Heart right ventricle (tissue), 16 donors: Measurements from ENCODE around the gene PIP5K1B. TPM values are rescaled to one million over a fixed set of nuclear protein-coding genes. Genes with fewer than 3 reads are reported as not detected.

Experiments used
- ATAC-seq, 8 donors: fragments of 200-7000 bp; cut with Tn5 transposase; one replicate each; pipeline ENCODE4 v1.9.1; 2020; ENCODE audit warnings: mild to moderate bottlenecking in 8 of 8, moderate library complexity in 8 of 8, moderate number of reproducible peaks in 1 of 8
- DNase-seq, 2 donors: peaks; one replicate each; pipeline ENCODE4 v3.0.0-alpha.2; 2020
- H3K27ac ChIP-seq, 10 donors: fragments of 200-600 bp; sonication (generic) in 2 of 10; one replicate each; pipeline versions ENCODE4 v1.5.0 to v1.8.0; 2020 to 2022; ENCODE audit warnings: mild to moderate bottlenecking in 3 of 10
- H3K27me3 ChIP-seq, 7 donors: fragments of 200-600 bp; one replicate each; pipeline ENCODE4 v1.8.0; 2021 to 2022; ENCODE audit warnings: mild to moderate bottlenecking in 2 of 7
- H3K36me3 ChIP-seq, 9 donors: fragments of 200-600 bp; sonication (generic) in 1 of 9; one replicate each; pipeline versions ENCODE4 v1.5.0 to v1.8.0; 2020 to 2022; ENCODE audit warnings: mild to moderate bottlenecking in 2 of 9
- H3K4me1 ChIP-seq, 9 donors: fragments of 200-600 bp; sonication (generic) in 1 of 9; one replicate each; pipeline versions ENCODE4 v1.5.0 to v1.8.0; 2020 to 2022; ENCODE audit warnings: mild to moderate bottlenecking in 4 of 9
- H3K4me3 ChIP-seq, 10 donors: fragments of 200-600 bp; sonication (generic) in 2 of 10; one replicate each; pipeline versions ENCODE4 v1.5.0 to v1.8.0; 2020 to 2022; ENCODE audit warnings: mild to moderate bottlenecking in 7 of 10, moderate library complexity in 2 of 10
- H3K9me3 ChIP-seq, 11 donors: fragments of 200-600 bp in 10 of 11; sonication (generic) in 2 of 11; one replicate each; pipeline versions ENCODE4 v1.5.0 to v1.8.0; 2013 to 2022; ENCODE audit warnings: mild to moderate bottlenecking in 2 of 11, control low read depth in 1 of 11, moderate library complexity in 1 of 11
- CTCF ChIP-seq, 9 donors: fragments of 200-600 bp; sonication (generic) in 2 of 9; IDR thresholded peaks; one replicate each; pipeline versions ENCODE4 v1.5.0 to v1.8.0; 2021 to 2022; ENCODE audit warnings: antibody characterized with exemption in 9 of 9, mild to moderate bottlenecking in 5 of 9, moderate library complexity in 1 of 9
- WGBS, 2 donors: extraction: QIAGEN DNeasy Blood & Tissue Kit; methylation state at CpG; one replicate each; pipeline ENCODE4 v1.1.7; 2013; ENCODE audit warnings: inconsistent platforms in 1 of 2; 5-methylcytosine and 5-hydroxymethylcytosine counted together
- intact Hi-C, 10 donors: fragments of 100-400 bp; cut with DNase I; formaldehyde crosslinking; loops; one replicate each; pipeline versions ENCODE4 v1.11.1 to v1.14.2; 2022
- polyA plus RNA-seq, 2 donors: library from polyadenylated mRNA; stranded (reverse); fragments of 200-250 nt; gene quantifications; one replicate each; pipeline ENCODE4 v1.2.3, GENCODE V29; 2013
- total RNA-seq, 10 donors: library from RNA; stranded (reverse); fragmentation: NEBNext Ultra II Directional in 3 of 10; extraction: Animal tissue kit (Norgen Biotek cat#: 25700) in 3 of 10; gene quantifications; one replicate each; pipeline versions ENCODE4 v1.2.1 to v1.2.4, GENCODE V29; 2021 to 2023
- donor health status: Arrhythmogenic right ventricular cardiomyopathy.
- donor health status: ischemic (EF 13 %, LVEDD 7.1; RV severe dilation, severe dysfunction).
- donor health status: healthy with polysubstance abuse.
- donor health status: DM: no; HTN: yes; CAD: no.
- donor health status: DM: no; HTN: no; CAD: no.
- donor health status: ischemic (EF 25% LVEDD 6.9; RV normal size, moderate dysfunction).
- donor health status: ischemic (EF 25% LVEDD 5.7; RV mildly dilated, moderate dysfunction).
- donor health status: healthy.
- donor health status: DM: yes; HTN: yes; CAD: no.
- donor health status: Ischemic cardiomyopathy.
- donor health status: ischemic (EF 35%, LVEDD 5.7; RV mildly dilated, moderate dysfunction).
- donor health status: nonischemic (EF 11% LVEDD 7.7; RV severe dilation, severe dysfunction).
- donor health status: DM: yes; HTN: yes; CAD: no.
- donor health status: PGD.
- donor health status: ischemic (EF 29% LVEDD 5.4; RV normal size, mild dysfunction).
- donor health status: nonischemic (EF 23%, LVEDD 6.1; RV moderate dilation, normal function).

The PIP5K1B gene
- total and polyA plus RNA-seq, 12 donors, result 5.6 to 90.8 (median 48.1) TPM

GRCh38 chr9:68978501-68978900 lies 273.5 kb downstream of the PIP5K1B start:
- DNase-seq (no peak), ATAC-seq (no peak)
- Histone ChIP-seq H3K36me3 (no peaks in the 10 kb centered on the region), H3K4me3 (no peak overlapping the region), H3K27me3 (no peaks in the 10 kb centered on the region), H3K9me3 (no peaks in the 10 kb centered on the region), H3K4me1 (peaks cover 6 to 74% (median 30%) of the 10 kb centered on the region in 9 donors), H3K27ac (peak overlapping the region in 8 of 10 donors; percentile 0 to 89 (median 78))
- no peak for TF ChIP-seq CTCF (IDR thresholded peaks at IDR 0.05)
- WGBS, 2 donors, result 90 to 93% methylated on average over 3 of the region's 3 CpGs
- intact Hi-C loops, result loop anchor here in 1 of 10 donors (10.0 kb wide), 1 partner anchor 154 kb away; no protein-coding TSS in a partner anchor

- H3K27ac ChIP-seq, result peak overlapping the region; percentile 65 to 89 (median 78)
- H3K36me3 ChIP-seq, result no peaks in the 10 kb centered on the region
- peaks cover 6 to 71% (median 40%) of the 10 kb centered on the region in 9 donors for H3K4me1 ChIP-seq
- H3K4me3 ChIP-seq, result no peak overlapping the region
- peak; percentile 71 to 90 (median 83) for ATAC-seq
- no peaks in the 10 kb centered on the region for H3K9me3 ChIP-seq
- TF ChIP-seq CTCF (IDR thresholded peaks at IDR 0.05), result no peak
- intact Hi-C loops, result loop anchor here in 1 of 10 donors (10.0 kb wide), 1 partner anchor 155 kb away; no protein-coding TSS in a partner anchor
- no peaks in the 10 kb centered on the region for H3K27me3 ChIP-seq
- peak; percentile 48 to 52 for DNase-seq
- 31 to 50% methylated on average over 9 of the region's 9 CpGs for WGBS, 2 donors
Observed at GRCh38 chr9:68979538-68980314, 274.7 kb downstream of the PIP5K1B start.

- no peaks in the 10 kb centered on the region for H3K27me3 ChIP-seq
- H3K4me1 ChIP-seq, result peaks cover 6 to 69% (median 40%) of the 10 kb centered on the region in 9 donors
- WGBS, 2 donors, result 51 to 71% methylated on average over 3 of the region's 3 CpGs
- ATAC-seq, result peak in 3 of 8 donors; percentile 18 to 40 (median 27)
- peak overlapping the region; percentile 65 to 89 (median 78) for H3K27ac ChIP-seq
- H3K9me3 ChIP-seq, result no peaks in the 10 kb centered on the region
- no peak overlapping the region for H3K4me3 ChIP-seq
- no peak for TF ChIP-seq CTCF (IDR thresholded peaks at IDR 0.05)
- intact Hi-C loops, result no loop called here
- no peak for DNase-seq
- no peaks in the 10 kb centered on the region for H3K36me3 ChIP-seq
Observed at GRCh38 chr9:68980341-68980914, 275.4 kb downstream of the PIP5K1B start.

- peaks cover 6 to 58% (median 40%) of the 10 kb centered on the region in 9 donors for H3K4me1 ChIP-seq
- WGBS, 2 donors, result 14% methylated on average over 6 of the region's 6 CpGs
- H3K27me3 ChIP-seq, result no peaks in the 10 kb centered on the region
- TF ChIP-seq CTCF (IDR thresholded peaks at IDR 0.05), result no peak
- H3K36me3 ChIP-seq, result no peaks in the 10 kb centered on the region
- DNase-seq (no peak), ATAC-seq (no peak)
- H3K4me3 ChIP-seq, result no peak overlapping the region
- intact Hi-C loops, result no loop called here
- no peaks in the 10 kb centered on the region for H3K9me3 ChIP-seq
- H3K27ac ChIP-seq, result peak overlapping the region; percentile 28 to 89 (median 78)
Observed at GRCh38 chr9:68981789-68982188, 276.7 kb downstream of the PIP5K1B start.
